Panc1 (cell line): Measurements from ENCODE around the gene ABL1.

Experiments used
- POLR2AphosphoS5 ChIP-seq: IDR thresholded peaks from 2 replicates; pipeline ENCODE4 v1.6.1; 2012; ENCODE audit warnings: mild to moderate bottlenecking, low read depth, low read length, moderate library complexity
- SIN3A ChIP-seq: IDR thresholded peaks from 2 replicates; pipeline ENCODE4 v1.6.1; 2012; ENCODE audit warnings: low read depth, mild to moderate bottlenecking, low read length, moderate library complexity, borderline replicate concordance; ENCODE audit not compliant: insufficient read depth
- TF ChIP-seq, protein P1 (sequence below): fragments of 450-650 bp; IDR thresholded peaks from 2 replicates; pipeline ENCODE4 v1.5.1; 2017; ENCODE audit warnings: mild to moderate bottlenecking

DNA sequence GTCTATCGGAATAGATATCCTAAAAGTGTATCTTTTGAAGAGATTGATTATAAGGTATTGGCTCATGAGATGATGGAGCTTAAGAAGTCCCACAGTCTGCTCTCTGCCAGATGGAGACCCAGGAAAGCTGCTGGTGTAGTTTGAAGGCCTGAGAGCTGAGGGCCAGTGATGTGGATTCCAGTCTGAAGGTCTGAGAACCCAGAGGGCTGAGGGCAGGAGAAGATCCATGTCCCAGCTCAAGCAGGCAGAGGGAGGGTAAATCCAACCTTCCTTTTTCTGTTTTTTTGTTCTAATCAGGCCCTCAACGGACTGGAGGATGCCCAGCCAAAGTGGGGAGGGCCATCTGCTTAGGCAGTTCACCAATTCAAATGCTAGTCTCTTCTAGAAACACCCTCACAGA lies 11.0 kb upstream of the ABL1 start:
- TF ChIP-seq, protein P1, sequence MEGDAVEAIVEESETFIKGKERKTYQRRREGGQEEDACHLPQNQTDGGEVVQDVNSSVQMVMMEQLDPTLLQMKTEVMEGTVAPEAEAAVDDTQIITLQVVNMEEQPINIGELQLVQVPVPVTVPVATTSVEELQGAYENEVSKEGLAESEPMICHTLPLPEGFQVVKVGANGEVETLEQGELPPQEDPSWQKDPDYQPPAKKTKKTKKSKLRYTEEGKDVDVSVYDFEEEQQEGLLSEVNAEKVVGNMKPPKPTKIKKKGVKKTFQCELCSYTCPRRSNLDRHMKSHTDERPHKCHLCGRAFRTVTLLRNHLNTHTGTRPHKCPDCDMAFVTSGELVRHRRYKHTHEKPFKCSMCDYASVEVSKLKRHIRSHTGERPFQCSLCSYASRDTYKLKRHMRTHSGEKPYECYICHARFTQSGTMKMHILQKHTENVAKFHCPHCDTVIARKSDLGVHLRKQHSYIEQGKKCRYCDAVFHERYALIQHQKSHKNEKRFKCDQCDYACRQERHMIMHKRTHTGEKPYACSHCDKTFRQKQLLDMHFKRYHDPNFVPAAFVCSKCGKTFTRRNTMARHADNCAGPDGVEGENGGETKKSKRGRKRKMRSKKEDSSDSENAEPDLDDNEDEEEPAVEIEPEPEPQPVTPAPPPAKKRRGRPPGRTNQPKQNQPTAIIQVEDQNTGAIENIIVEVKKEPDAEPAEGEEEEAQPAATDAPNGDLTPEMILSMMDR: no peak
- no peak for TF ChIP-seq POLR2AphosphoS5
- TF ChIP-seq SIN3A: no peak
